GM12891 (cell line): ENCODE measurements around the gene NRXN3.

Experiments used
- PAX5 ChIP-seq: IDR thresholded peaks from 2 replicates; pipeline ENCODE4 v1.6.1; 2011; ENCODE audit warnings: low read length, moderate library complexity, mild to moderate bottlenecking; ENCODE audit not compliant: insufficient read depth, severe bottlenecking
- POLR2A ChIP-seq: IDR thresholded peaks from 2 replicates; pipeline ENCODE4 v1.6.1; 2011; ENCODE audit warnings: low read depth, low read length, control low read depth
- POLR2AphosphoS5 ChIP-seq: IDR thresholded peaks from 2 replicates; pipeline ENCODE4 v1.6.1; 2011; ENCODE audit warnings: low read depth, low read length, control low read depth
- POU2F2 ChIP-seq: IDR thresholded peaks from 2 replicates; pipeline ENCODE4 v1.6.1; 2011; ENCODE audit warnings: low read depth, mild to moderate bottlenecking, control low read depth, low read length, moderate library complexity

GRCh38 chr14:78823516-78823915 is 653.3 kb downstream of the NRXN3 start:
- TF ChIP-seq POU2F2 (no peak), POLR2AphosphoS5 (no peak), POLR2A (no peak), PAX5 (no peak)
